Kidney epithelial cell (primary cell): Measurements from ENCODE around the gene CDX1. TPM values are rescaled to one million over a fixed set of nuclear protein-coding genes. Genes with fewer than 3 reads are reported as not detected.

Experiments used
- DNase-seq: peaks from one replicate; pipeline ENCODE4 v3.0.0-alpha.2; 2010; ENCODE audit warnings: low read depth
- H3K27me3 ChIP-seq: 2 replicates; pipeline ENCODE4 v1.6.0; 2011; ENCODE audit warnings: low read length; ENCODE audit not compliant: control insufficient read depth, insufficient read depth
- H3K36me3 ChIP-seq: 2 replicates; pipeline ENCODE4 v1.5.1; 2011; ENCODE audit warnings: low read length; ENCODE audit not compliant: control insufficient read depth, insufficient read depth
- H3K4me3 ChIP-seq: 2 replicates; pipeline ENCODE4 v1.5.1; 2011; ENCODE audit warnings: low read depth, mild to moderate bottlenecking, control low read depth, low read length
- total RNA-seq: library from RNA; depleted of rRNA; stranded (reverse); fragments of >200 nt; gene quantifications from 2 replicates; pipeline ENCODE4 v1.2.3, GENCODE V29; 2015
- TF ChIP-seq, protein P1 (sequence below): IDR thresholded peaks from 2 replicates; pipeline ENCODE4 v1.5.1; 2011; ENCODE audit warnings: mild to moderate bottlenecking, moderate library complexity, low read length, control low read depth, inconsistent platforms; ENCODE audit not compliant: insufficient read depth, poor library complexity, severe bottlenecking

Gene CDX1
- total RNA-seq, 1 donor from 2014 or later: 0.33 TPM

DNA sequence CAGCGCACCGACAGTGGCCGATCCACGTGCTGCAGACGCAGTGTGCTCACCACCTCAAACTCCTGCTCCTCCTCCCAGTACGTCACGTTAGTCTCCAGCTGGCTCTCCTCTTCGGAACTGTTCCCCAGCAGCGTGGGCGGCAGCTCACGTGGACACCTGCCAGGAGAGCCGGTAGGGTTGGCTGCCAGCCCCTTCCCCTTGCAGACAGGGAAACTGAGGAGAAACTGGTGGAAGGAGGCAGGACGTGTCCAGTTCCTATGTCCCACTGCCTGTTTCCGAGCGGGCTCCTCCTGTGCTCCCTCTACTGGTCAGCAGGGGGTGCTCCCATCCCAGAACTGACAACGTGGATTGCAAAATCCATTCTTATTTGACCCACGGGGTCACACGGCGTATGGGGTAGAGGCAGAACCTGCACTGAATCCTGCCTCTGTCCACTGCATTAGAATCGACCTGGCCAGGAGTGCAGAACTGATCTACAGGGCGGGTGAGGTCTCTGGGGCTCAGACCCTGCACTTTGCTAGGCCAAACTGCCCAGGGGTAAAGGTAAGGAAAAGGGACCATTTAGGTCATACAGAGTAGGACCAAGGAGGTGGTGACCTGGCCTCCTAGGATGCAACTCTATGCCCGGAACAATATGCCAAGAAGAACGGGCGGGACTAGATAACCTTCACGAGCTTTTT lies 36.6 kb upstream of the CDX1 start:
- Histone ChIP-seq H3K27me3 (no peaks in the 10 kb centered on the region), H3K4me3 (no peak overlapping the region), H3K36me3 (no peaks in the 10 kb centered on the region)
- DNase-seq: no peak
- TF ChIP-seq, protein P1, sequence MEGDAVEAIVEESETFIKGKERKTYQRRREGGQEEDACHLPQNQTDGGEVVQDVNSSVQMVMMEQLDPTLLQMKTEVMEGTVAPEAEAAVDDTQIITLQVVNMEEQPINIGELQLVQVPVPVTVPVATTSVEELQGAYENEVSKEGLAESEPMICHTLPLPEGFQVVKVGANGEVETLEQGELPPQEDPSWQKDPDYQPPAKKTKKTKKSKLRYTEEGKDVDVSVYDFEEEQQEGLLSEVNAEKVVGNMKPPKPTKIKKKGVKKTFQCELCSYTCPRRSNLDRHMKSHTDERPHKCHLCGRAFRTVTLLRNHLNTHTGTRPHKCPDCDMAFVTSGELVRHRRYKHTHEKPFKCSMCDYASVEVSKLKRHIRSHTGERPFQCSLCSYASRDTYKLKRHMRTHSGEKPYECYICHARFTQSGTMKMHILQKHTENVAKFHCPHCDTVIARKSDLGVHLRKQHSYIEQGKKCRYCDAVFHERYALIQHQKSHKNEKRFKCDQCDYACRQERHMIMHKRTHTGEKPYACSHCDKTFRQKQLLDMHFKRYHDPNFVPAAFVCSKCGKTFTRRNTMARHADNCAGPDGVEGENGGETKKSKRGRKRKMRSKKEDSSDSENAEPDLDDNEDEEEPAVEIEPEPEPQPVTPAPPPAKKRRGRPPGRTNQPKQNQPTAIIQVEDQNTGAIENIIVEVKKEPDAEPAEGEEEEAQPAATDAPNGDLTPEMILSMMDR: peak; percentile 95

DNA sequence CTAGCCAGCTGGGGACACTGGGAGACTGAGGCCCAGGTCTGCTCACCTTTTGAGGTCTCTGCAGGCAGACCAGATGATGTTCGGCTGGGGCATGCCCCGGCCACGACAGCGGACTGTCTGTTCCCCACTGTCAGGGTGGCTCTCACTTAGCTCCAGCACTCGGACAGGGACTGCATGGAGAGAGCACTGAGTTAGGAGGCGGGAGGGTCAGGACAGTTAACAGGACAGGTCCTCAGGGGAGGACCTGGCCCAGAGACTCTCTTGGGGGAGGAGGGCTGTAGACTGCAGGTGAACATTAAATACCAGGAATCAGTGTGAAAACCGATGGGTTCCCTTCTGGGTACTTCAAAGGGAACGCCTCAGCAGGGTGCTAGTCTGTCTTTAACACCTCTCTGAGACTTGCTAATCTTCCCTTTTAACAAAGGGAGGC lies 36.1 kb upstream of the CDX1 start:
- no peaks in the 10 kb centered on the region for H3K27me3 ChIP-seq
- H3K36me3 ChIP-seq: no peaks in the 10 kb centered on the region
- DNase-seq: no peak
- TF ChIP-seq, protein P1: no peak
- H3K4me3 ChIP-seq: no peak overlapping the region

DNA sequence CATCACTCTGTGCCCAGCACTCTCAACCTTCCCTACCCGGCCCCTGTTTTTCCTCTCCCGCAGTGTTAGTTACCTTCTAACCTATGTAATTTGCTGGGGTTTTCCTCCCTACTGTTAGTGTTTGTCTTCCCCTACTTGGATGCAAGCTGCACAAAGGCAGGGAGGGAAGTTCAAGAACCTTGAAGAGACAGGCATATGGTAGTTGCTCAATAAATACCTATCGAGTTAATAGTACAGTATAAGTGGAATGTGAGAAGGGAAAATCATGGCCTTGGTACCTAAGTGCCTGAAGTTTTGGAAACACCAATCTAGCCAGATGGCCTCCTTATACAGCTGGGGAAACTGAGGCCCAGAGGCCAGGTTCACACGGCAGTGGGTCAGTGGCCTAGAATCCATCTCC lies 35.1 kb upstream of the CDX1 start:
- no peak for DNase-seq
- TF ChIP-seq, protein P1: no peak
- Histone ChIP-seq H3K4me3 (no peak overlapping the region), H3K36me3 (no peaks in the 10 kb centered on the region), H3K27me3 (no peaks in the 10 kb centered on the region)

DNA sequence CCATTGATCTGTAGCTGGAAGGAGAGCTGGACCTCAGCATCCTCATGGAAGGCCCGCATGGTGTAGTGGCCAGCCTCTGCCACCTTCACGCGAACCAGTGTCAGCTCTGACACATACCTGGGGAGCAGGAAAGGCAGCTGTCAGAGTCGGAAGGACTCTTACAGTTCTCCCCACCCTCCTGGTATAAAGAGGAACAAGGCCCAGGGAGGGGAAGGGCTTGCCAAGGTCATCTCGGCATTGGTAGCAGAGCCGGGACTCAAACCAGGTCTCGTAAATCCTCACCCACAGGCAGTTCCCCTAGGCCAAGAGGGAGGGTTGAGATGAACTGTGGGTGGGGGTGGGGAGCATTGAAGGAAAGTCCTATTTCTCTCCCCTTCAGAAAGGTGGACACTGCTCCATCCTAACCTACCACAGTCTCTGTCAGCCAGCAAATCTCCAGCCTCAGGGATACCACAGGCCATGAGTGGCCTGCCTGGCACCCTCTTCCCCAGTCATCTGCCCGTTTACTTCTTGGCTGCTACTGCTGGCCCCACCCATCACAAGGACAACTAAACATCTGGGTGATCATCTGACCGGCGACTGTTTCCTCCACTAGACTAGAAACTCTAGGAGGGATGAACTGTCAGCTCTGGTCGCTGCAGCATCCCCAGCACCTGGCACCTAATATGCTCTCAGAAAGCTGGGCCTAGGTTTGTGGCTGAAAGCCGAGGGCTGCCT lies 34.4 kb upstream of the CDX1 start:
- TF ChIP-seq, protein P1: no peak
- H3K4me3 ChIP-seq: no peak overlapping the region
- no peaks in the 10 kb centered on the region for H3K36me3 ChIP-seq
- H3K27me3 ChIP-seq: no peaks in the 10 kb centered on the region
- DNase-seq: no peak

DNA sequence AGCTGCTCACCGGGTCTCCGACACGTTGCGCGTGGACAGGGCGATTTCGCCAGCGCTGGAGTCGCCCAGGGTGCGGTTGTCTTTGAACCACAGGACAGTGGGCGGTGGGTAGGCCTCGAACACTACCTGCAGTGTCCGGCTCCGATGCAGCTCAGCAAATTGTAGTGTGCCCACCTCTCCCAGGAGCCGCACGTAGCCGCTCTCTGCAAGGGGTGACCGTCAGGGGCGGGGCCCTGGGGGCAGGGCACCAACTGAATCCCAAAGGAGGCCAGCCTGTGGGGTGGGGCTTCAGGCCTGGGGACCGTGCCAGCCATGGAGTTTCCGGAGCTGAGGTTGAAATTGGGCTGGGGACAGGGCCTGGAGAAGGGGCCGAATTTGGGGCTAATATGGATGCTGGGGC lies 33.8 kb upstream of the CDX1 start:
- no peaks in the 10 kb centered on the region for H3K27me3 ChIP-seq
- no peaks in the 10 kb centered on the region for H3K36me3 ChIP-seq
- TF ChIP-seq, protein P1: no peak
- no peak for DNase-seq
- H3K4me3 ChIP-seq: no peak overlapping the region
